Activated CD4-positive, alpha-beta memory T cell treated with anti-CD3 and anti-CD28 coated beads, Interleukin-2, amount 10 ng/mL, durations not matched to agents 7 days and 5 days (primary cell): ENCODE data around the gene KRTAP6-1. TPM values are rescaled to one million over a fixed set of nuclear protein-coding genes. Genes with fewer than 3 reads are reported as not detected.

Experiments used
- CTCF ChIA-PET: fragments of 350-600 bp; sonication (Branson Sonifier 250); formaldehyde crosslinking; loops from one replicate; lab custom pipeline; 2021; ENCODE audit warnings: antibody characterized with exemption, inconsistent platforms; lab: Charles Lee
- POLR2A ChIA-PET: fragments of 350-600 bp; sonication (Branson Sonifier 250); formaldehyde crosslinking; loops from one replicate; lab custom pipeline; 2021; ENCODE audit warnings: antibody characterized with exemption; lab: Charles Lee
- DNase-seq: peaks from one replicate; pipeline ENCODE4 v3.0.0-alpha.2; 2020
- H3K27ac Mint-ChIP-seq: one replicate; pipeline ENCODE4 v1.8.0; 2021; ENCODE audit warnings: mild to moderate bottlenecking, mixed read lengths
- H3K27me3 Mint-ChIP-seq: one replicate; pipeline ENCODE4 v1.8.0; 2021; ENCODE audit warnings: mixed read lengths
- H3K36me3 Mint-ChIP-seq: one replicate; pipeline ENCODE4 v1.8.0; 2021; ENCODE audit warnings: low read depth, mixed read lengths
- H3K4me1 Mint-ChIP-seq: one replicate; pipeline ENCODE4 v1.8.0; 2021; ENCODE audit warnings: mixed read lengths
- H3K4me3 Mint-ChIP-seq: one replicate; pipeline ENCODE4 v1.8.0; 2021; ENCODE audit warnings: mild to moderate bottlenecking, mixed read lengths
- H3K9me3 Mint-ChIP-seq: one replicate; pipeline ENCODE4 v1.8.0; 2021; ENCODE audit warnings: mixed read lengths
- total RNA-seq, 2 experiments: library from RNA; stranded (reverse); gene quantifications; one replicate each; pipeline ENCODE4 v1.2.3, GENCODE V29; 2021

The KRTAP6-1 gene
- total RNA-seq, 2 experiments from 2014 or later = not detected

DNA sequence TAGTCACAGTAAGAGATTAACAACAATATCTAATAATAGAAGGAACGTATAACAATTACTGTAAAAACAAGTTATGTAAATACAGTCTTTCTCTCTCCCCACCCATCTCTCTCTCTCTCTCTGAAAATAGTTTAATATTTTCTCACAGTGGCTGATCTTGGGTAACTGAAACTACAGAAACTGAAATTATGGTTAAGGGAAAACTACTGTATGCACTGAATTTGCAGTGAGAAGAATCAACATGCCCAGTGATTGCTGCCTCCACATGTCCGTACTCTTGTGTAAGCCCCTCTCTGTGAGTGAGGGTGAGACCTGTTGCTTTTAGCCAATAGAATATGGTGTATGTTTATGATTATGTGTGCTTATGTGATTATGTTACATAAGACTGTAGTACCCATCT is 1.6 kb downstream of the KRTAP6-1 start:
- peaks cover 1% of the 10 kb centered on the region for H3K9me3 Mint-ChIP-seq
- no peak overlapping the region for H3K4me3 Mint-ChIP-seq
- no peaks in the 10 kb centered on the region for H3K27me3 Mint-ChIP-seq
- H3K4me1 Mint-ChIP-seq = no peaks in the 10 kb centered on the region
- H3K36me3 Mint-ChIP-seq = no peaks in the 10 kb centered on the region
- CTCF ChIA-PET = no interaction called here
- POLR2A ChIA-PET = no interaction called here
- no peak overlapping the region for H3K27ac Mint-ChIP-seq
- no peak for DNase-seq

GRCh38 chr21:30605968-30606367 is 7.8 kb downstream of the KRTAP6-1 start:
- CTCF ChIA-PET = interaction anchor here (1.3 kb wide), 1 partner anchor 257 kb away, joined by 3 read pairs; no protein-coding TSS in a partner anchor

GRCh38 chr21:30600787-30601186 is 12.9 kb downstream of the KRTAP6-1 start, which contains the start of gene KRTAP22-1:
KRTAP22-1 (plus strand) TSS chr21:30601087.
- H3K36me3 Mint-ChIP-seq = no peaks in the 10 kb centered on the region
- ChIA-PET CTCF (no interaction called here), POLR2A (no interaction called here)
- no peaks in the 10 kb centered on the region for H3K4me1 Mint-ChIP-seq
- no peak for DNase-seq
- no peaks in the 10 kb centered on the region for H3K27me3 Mint-ChIP-seq
- H3K27ac Mint-ChIP-seq = no peak within 1 kb of the TSS
- peaks cover 9% of the 10 kb centered on the region for H3K9me3 Mint-ChIP-seq
- H3K4me3 Mint-ChIP-seq = no peak within 1 kb of the TSS

More at GRCh38 chr21:30605968-30606367, 7.8 kb downstream of the KRTAP6-1 start:
- H3K27me3 Mint-ChIP-seq = no peaks in the 10 kb centered on the region
- H3K9me3 Mint-ChIP-seq = peaks cover 9% of the 10 kb centered on the region
- no peak for DNase-seq
- POLR2A ChIA-PET = no interaction called here
- no peak overlapping the region for H3K27ac Mint-ChIP-seq
- H3K36me3 Mint-ChIP-seq = no peaks in the 10 kb centered on the region
- no peaks in the 10 kb centered on the region for H3K4me1 Mint-ChIP-seq
- no peak overlapping the region for H3K4me3 Mint-ChIP-seq

- Mint-ChIP-seq H3K27ac (no peak within 1 kb of the TSS), H3K27me3 (no peaks in the 10 kb centered on the region), H3K4me3 (no peak within 1 kb of the TSS), H3K4me1 (no peaks in the 10 kb centered on the region), H3K36me3 (no peaks in the 10 kb centered on the region), H3K9me3 (peaks cover 12% of the 10 kb centered on the region)
- POLR2A ChIA-PET = no interaction called here
- DNase-seq = no peak
- CTCF ChIA-PET = no interaction called here
Observed at GRCh38 chr21:30598802-30599201, 14.9 kb downstream of the KRTAP6-1 start, which contains the start of gene KRTAP6-2. KRTAP6-2 (minus strand) TSS chr21:30598902; CDS start chr21:30598874, 28 bp downstream.

DNA sequence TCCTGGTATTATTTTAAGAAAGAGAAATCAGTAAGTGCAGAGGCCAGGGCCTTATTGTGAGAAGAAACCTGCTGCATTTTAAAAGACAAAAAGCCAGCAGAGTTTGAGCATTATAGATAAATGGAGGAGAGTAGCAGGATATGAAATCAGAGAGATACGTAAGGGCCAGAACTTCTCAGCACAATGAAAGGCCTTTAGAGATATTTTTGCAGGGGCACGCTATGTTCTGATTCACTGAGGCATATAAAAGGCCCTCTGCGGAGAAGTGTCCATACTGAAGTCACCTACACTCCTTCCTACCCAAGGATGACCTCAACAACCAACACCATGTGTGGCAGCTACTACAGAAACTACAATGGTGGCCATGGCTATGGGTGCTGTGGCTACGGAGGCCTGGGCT is 21.6 kb downstream of the KRTAP6-1 start, which contains the start of gene KRTAP6-3:
TSS of gene KRTAP6-3 (plus strand) at position 301 of the 400 bp plus-strand sequence. CDS start at position 307, 6 bp downstream.
- CTCF ChIA-PET = no interaction called here
- Mint-ChIP-seq H3K36me3 (no peaks in the 10 kb centered on the region), H3K4me3 (no peak within 1 kb of the TSS), H3K27ac (no peak within 1 kb of the TSS), H3K27me3 (no peaks in the 10 kb centered on the region), H3K4me1 (no peaks in the 10 kb centered on the region), H3K9me3 (peaks cover 7% of the 10 kb centered on the region)
- no peak for DNase-seq
- POLR2A ChIA-PET = no interaction called here

- Mint-ChIP-seq H3K4me3 (no peak within 1 kb of the TSS), H3K9me3 (peaks cover 7% of the 10 kb centered on the region), H3K36me3 (no peaks in the 10 kb centered on the region), H3K4me1 (no peaks in the 10 kb centered on the region), H3K27me3 (no peaks in the 10 kb centered on the region), H3K27ac (no peak within 1 kb of the TSS)
- ChIA-PET POLR2A (no interaction called here), CTCF (no interaction called here)
- DNase-seq = no peak
Observed at GRCh38 chr21:30590297-30590696, 23.4 kb downstream of the KRTAP6-1 start, which contains the start of gene KRTAP22-2. KRTAP22-2 (minus strand) TSS chr21:30590397.

GRCh38 chr21:30582870-30583269 is 30.9 kb downstream of the KRTAP6-1 start:
- Mint-ChIP-seq H3K27ac (no peak overlapping the region), H3K27me3 (no peaks in the 10 kb centered on the region), H3K9me3 (no peaks in the 10 kb centered on the region), H3K36me3 (no peaks in the 10 kb centered on the region), H3K4me3 (no peak overlapping the region), H3K4me1 (no peaks in the 10 kb centered on the region)
- no peak for DNase-seq
- ChIA-PET POLR2A (no interaction called here), CTCF (no interaction called here)

DNA sequence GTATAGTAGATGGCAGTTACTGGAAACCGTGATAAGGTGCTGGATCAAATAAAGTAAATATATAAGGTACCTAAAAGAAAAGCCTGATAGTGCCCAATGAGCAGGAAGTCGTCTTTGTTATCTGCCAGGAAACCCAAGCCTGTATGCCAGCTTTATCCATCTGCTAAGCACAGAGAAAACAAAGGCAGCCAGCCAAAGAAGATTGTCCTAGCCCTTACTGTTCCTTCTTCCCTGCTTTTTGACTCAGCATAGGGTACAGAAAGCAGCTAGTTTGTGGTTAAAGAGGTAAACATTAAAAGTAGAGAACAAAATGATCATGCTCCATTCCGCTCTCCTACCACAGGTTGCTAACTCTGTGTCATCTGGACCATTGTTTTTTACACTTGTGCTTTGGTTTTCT is 33.6 kb downstream of the KRTAP6-1 start:
- POLR2A ChIA-PET = no interaction called here
- no peak overlapping the region for H3K4me3 Mint-ChIP-seq
- H3K27ac Mint-ChIP-seq = no peak overlapping the region
- no peaks in the 10 kb centered on the region for H3K9me3 Mint-ChIP-seq
- no peaks in the 10 kb centered on the region for H3K4me1 Mint-ChIP-seq
- no peaks in the 10 kb centered on the region for H3K27me3 Mint-ChIP-seq
- CTCF ChIA-PET = no interaction called here
- no peak for DNase-seq
- no peaks in the 10 kb centered on the region for H3K36me3 Mint-ChIP-seq

DNA sequence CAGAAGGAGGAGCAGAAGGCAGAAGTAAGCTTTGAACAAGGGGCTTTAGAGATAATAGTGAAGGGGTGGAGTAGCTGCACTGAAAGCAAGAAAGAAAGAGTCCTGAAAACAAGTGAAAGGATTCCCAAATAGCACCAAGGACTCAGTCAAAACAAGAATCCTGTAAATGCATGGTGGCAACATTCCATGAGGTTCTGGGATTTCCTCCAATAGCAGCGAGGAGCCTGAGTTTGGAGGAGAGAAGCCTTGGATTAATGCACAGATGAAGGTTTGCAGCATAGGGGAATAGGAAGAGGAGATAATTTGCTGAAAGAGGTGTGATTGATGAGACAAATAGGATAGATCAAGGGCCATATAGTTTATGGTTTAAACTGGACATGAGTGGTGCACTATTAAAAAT is 34.4 kb downstream of the KRTAP6-1 start:
- H3K27me3 Mint-ChIP-seq = no peaks in the 10 kb centered on the region
- DNase-seq = no peak
- CTCF ChIA-PET = no interaction called here

GRCh38 chr21:30577766-30578165 is 36.0 kb downstream of the KRTAP6-1 start:
- Mint-ChIP-seq H3K27ac (no peak overlapping the region), H3K36me3 (no peaks in the 10 kb centered on the region), H3K27me3 (no peaks in the 10 kb centered on the region), H3K4me1 (no peaks in the 10 kb centered on the region), H3K9me3 (no peaks in the 10 kb centered on the region), H3K4me3 (no peak overlapping the region)
- DNase-seq = no peak
- POLR2A ChIA-PET = no interaction called here
- CTCF ChIA-PET = no interaction called here

More for the DNA sequence above, 34.4 kb downstream of the KRTAP6-1 start:
- Mint-ChIP-seq H3K36me3 (no peaks in the 10 kb centered on the region), H3K4me1 (no peaks in the 10 kb centered on the region), H3K27ac (no peak overlapping the region), H3K9me3 (no peaks in the 10 kb centered on the region), H3K4me3 (no peak overlapping the region)
- POLR2A ChIA-PET = no interaction called here

- H3K4me3 Mint-ChIP-seq = no peak overlapping the region
- POLR2A ChIA-PET = no interaction called here
Observed at GRCh38 chr21:30567617-30568016, 46.1 kb downstream of the KRTAP6-1 start.

GRCh38 chr21:30563630-30564029 is 50.1 kb downstream of the KRTAP6-1 start:
- Mint-ChIP-seq H3K9me3 (no peaks in the 10 kb centered on the region), H3K4me3 (no peak overlapping the region), H3K36me3 (no peaks in the 10 kb centered on the region), H3K27ac (no peak overlapping the region), H3K4me1 (no peaks in the 10 kb centered on the region), H3K27me3 (no peaks in the 10 kb centered on the region)
- CTCF ChIA-PET = no interaction called here
- POLR2A ChIA-PET = no interaction called here
- no peak for DNase-seq

More at GRCh38 chr21:30567617-30568016, 46.1 kb downstream of the KRTAP6-1 start:
- no peak for DNase-seq
- Mint-ChIP-seq H3K4me1 (no peaks in the 10 kb centered on the region), H3K36me3 (no peaks in the 10 kb centered on the region), H3K9me3 (no peaks in the 10 kb centered on the region), H3K27me3 (no peaks in the 10 kb centered on the region), H3K27ac (no peak overlapping the region)
- CTCF ChIA-PET = no interaction called here
